ENCODE data around the gene UGT1A8.

The UGT1A8 gene

GRCh38 chr2:233799087-233799665 is 181.7 kb downstream of the UGT1A8 start:
- Histone ChIP-seq H3K9ac (ENCODE audit: low read depth, low read length, poor library complexity) (no peak overlapping the region), H3K4ac (ENCODE audit: low read length) (no peak overlapping the region), H3K4me3 (ENCODE audit: low read length in 2 of 2) (no peak overlapping the region), H3K9me3 (replicated peaks in 1 of 2; ENCODE audit: control insufficient read depth in 2 of 2, insufficient read depth in 1 of 2, low read depth in 1 of 2, low read length in 2 of 2) (peaks cover 0 to under 1% of the 10 kb centered on the region in 2 donors), H3K27ac (replicated peaks; ENCODE audit: low read length) (no peak overlapping the region), H4K91ac (ENCODE audit: low read depth, low read length, poor library complexity) (no peak overlapping the region), H3K27me3 (ENCODE audit: control insufficient read depth in 3 of 3, insufficient read depth in 3 of 3, low read depth in 1 of 3, low read length in 3 of 3) (peaks cover 0 to 12% (median 0%) of the 10 kb centered on the region in 3 experiments), H2BK120ac (ENCODE audit: low read depth, low read length) (no peak overlapping the region), H2BK5ac (ENCODE audit: low read length) (no peak overlapping the region), H3K36me3 (replicated peaks in 1 of 2; ENCODE audit: control insufficient read depth in 2 of 2, insufficient read depth in 2 of 2, low read length in 2 of 2) (no peaks in the 10 kb centered on the region), H2AFZ (ENCODE audit: low read length) (no peak overlapping the region), H2BK12ac (ENCODE audit: low read length) (no peak overlapping the region), H4K8ac (ENCODE audit: low read depth, low read length) (no peak overlapping the region), H3K18ac (ENCODE audit: low read length) (peak overlapping the region; percentile 6), H3K4me2 (ENCODE audit: insufficient read depth, low read length, poor library complexity, severe bottlenecking) (no peak overlapping the region), H2AK5ac (ENCODE audit: low read depth, low read length) (no peak overlapping the region), H3K23ac (ENCODE audit: low read depth, low read length, poor library complexity) (no peak overlapping the region), H2BK15ac (ENCODE audit: low read length) (no peak overlapping the region), H3K79me1 (ENCODE audit: low read depth, low read length) (no peaks in the 10 kb centered on the region), H3K14ac (ENCODE audit: low read length) (no peak overlapping the region), H3K4me1 (ENCODE audit: control insufficient read depth in 2 of 2, insufficient read depth in 1 of 2, low read depth in 1 of 2, low read length in 2 of 2) (peaks cover 0 to 2% of the 10 kb centered on the region in 2 donors)
- no CpG with 5 or more reads among the region's 7 CpGs for WGBS, 2 donors (ENCODE audit: extremely low coverage in 2 of 2, insufficient read length in 2 of 2, insufficient replicate concordance in 1 of 2)
- no peak for DNase-seq (ENCODE audit: low spot score)

- H3K27me3 ChIP-seq (ENCODE audit: control insufficient read depth in 3 of 3, insufficient read depth in 3 of 3, low read depth in 1 of 3, low read length in 3 of 3): peaks cover 0 to 10% (median 0%) of the 10 kb centered on the region in 3 experiments
- no peak overlapping the region for H3K4me3 ChIP-seq (ENCODE audit: low read length in 2 of 2)
- H3K4ac ChIP-seq (ENCODE audit: low read length): no peak overlapping the region
- H4K8ac ChIP-seq (ENCODE audit: low read depth, low read length): no peak overlapping the region
- H3K79me1 ChIP-seq (ENCODE audit: low read depth, low read length): no peaks in the 10 kb centered on the region
- DNase-seq (ENCODE audit: low spot score): no peak
- H2AK5ac ChIP-seq (ENCODE audit: low read depth, low read length): no peak overlapping the region
- H3K23ac ChIP-seq (ENCODE audit: low read depth, low read length, poor library complexity): no peak overlapping the region
- WGBS, 2 donors (ENCODE audit: extremely low coverage in 2 of 2, insufficient read length in 2 of 2, insufficient replicate concordance in 1 of 2): no CpG with 5 or more reads among the region's 5 CpGs
- H3K27ac ChIP-seq (replicated peaks; ENCODE audit: low read length): no peak overlapping the region
- H3K4me1 ChIP-seq (ENCODE audit: control insufficient read depth in 2 of 2, insufficient read depth in 1 of 2, low read depth in 1 of 2, low read length in 2 of 2): peaks cover 0 to 2% of the 10 kb centered on the region in 2 donors
- no peak overlapping the region for H2BK15ac ChIP-seq (ENCODE audit: low read length)
- no peak overlapping the region for H3K9ac ChIP-seq (ENCODE audit: low read depth, low read length, poor library complexity)
- H3K18ac ChIP-seq (ENCODE audit: low read length): no peak overlapping the region
- H3K36me3 ChIP-seq (replicated peaks in 1 of 2; ENCODE audit: control insufficient read depth in 2 of 2, insufficient read depth in 2 of 2, low read length in 2 of 2): no peaks in the 10 kb centered on the region
- no peak overlapping the region for H2AFZ ChIP-seq (ENCODE audit: low read length)
- H4K91ac ChIP-seq (ENCODE audit: low read depth, low read length, poor library complexity): no peak overlapping the region
- H2BK120ac ChIP-seq (ENCODE audit: low read depth, low read length): no peak overlapping the region
- no peak overlapping the region for H3K4me2 ChIP-seq (ENCODE audit: insufficient read depth, low read length, poor library complexity, severe bottlenecking)
- no peak overlapping the region for H2BK12ac ChIP-seq (ENCODE audit: low read length)
- H2BK5ac ChIP-seq (ENCODE audit: low read length): no peak overlapping the region
- no peak overlapping the region for H3K14ac ChIP-seq (ENCODE audit: low read length)
- peaks cover 0 to 2% of the 10 kb centered on the region in 2 donors for H3K9me3 ChIP-seq (replicated peaks in 1 of 2; ENCODE audit: control insufficient read depth in 2 of 2, insufficient read depth in 1 of 2, low read depth in 1 of 2, low read length in 2 of 2)
Measured at GRCh38 chr2:233799716-233800115, 182.3 kb downstream of the UGT1A8 start.

GRCh38 chr2:233800208-233800607 is 182.8 kb downstream of the UGT1A8 start:
- Histone ChIP-seq H3K27me3 (ENCODE audit: control insufficient read depth in 3 of 3, insufficient read depth in 3 of 3, low read depth in 1 of 3, low read length in 3 of 3) (peaks cover 0 to 10% (median 0%) of the 10 kb centered on the region in 3 experiments), H3K36me3 (replicated peaks in 1 of 2; ENCODE audit: control insufficient read depth in 2 of 2, insufficient read depth in 2 of 2, low read length in 2 of 2) (no peaks in the 10 kb centered on the region), H3K79me1 (ENCODE audit: low read depth, low read length) (no peaks in the 10 kb centered on the region), H3K4me2 (ENCODE audit: insufficient read depth, low read length, poor library complexity, severe bottlenecking) (no peak overlapping the region), H2AFZ (ENCODE audit: low read length) (no peak overlapping the region), H3K4me1 (ENCODE audit: control insufficient read depth in 2 of 2, insufficient read depth in 1 of 2, low read depth in 1 of 2, low read length in 2 of 2) (peaks cover 0 to 2% of the 10 kb centered on the region in 2 donors), H2BK5ac (ENCODE audit: low read length) (no peak overlapping the region), H3K18ac (ENCODE audit: low read length) (no peak overlapping the region), H2BK12ac (ENCODE audit: low read length) (no peak overlapping the region), H2AK5ac (ENCODE audit: low read depth, low read length) (no peak overlapping the region), H2BK120ac (ENCODE audit: low read depth, low read length) (no peak overlapping the region), H3K9ac (ENCODE audit: low read depth, low read length, poor library complexity) (no peak overlapping the region), H3K9me3 (replicated peaks in 1 of 2; ENCODE audit: control insufficient read depth in 2 of 2, insufficient read depth in 1 of 2, low read depth in 1 of 2, low read length in 2 of 2) (peaks cover 0 to 2% of the 10 kb centered on the region in 2 donors), H3K14ac (ENCODE audit: low read length) (no peak overlapping the region), H3K23ac (ENCODE audit: low read depth, low read length, poor library complexity) (no peak overlapping the region), H3K4ac (ENCODE audit: low read length) (no peak overlapping the region), H3K27ac (replicated peaks; ENCODE audit: low read length) (no peak overlapping the region), H4K8ac (ENCODE audit: low read depth, low read length) (no peak overlapping the region), H4K91ac (ENCODE audit: low read depth, low read length, poor library complexity) (no peak overlapping the region), H2BK15ac (ENCODE audit: low read length) (no peak overlapping the region), H3K4me3 (ENCODE audit: low read length in 2 of 2) (no peak overlapping the region)
- WGBS, 2 donors (ENCODE audit: extremely low coverage in 2 of 2, insufficient read length in 2 of 2, insufficient replicate concordance in 1 of 2): no CpG with 5 or more reads among the region's 7 CpGs
- no peak for DNase-seq (ENCODE audit: low spot score)

GRCh38 chr2:233801357-233802131 is 184.1 kb downstream of the UGT1A8 start:
- H3K4me2 ChIP-seq (ENCODE audit: insufficient read depth, low read length, poor library complexity, severe bottlenecking): no peak overlapping the region
- H2AK5ac ChIP-seq (ENCODE audit: low read depth, low read length): no peak overlapping the region
- no peak overlapping the region for H3K9ac ChIP-seq (ENCODE audit: low read depth, low read length, poor library complexity)
- H3K27me3 ChIP-seq (ENCODE audit: control insufficient read depth in 3 of 3, insufficient read depth in 3 of 3, low read depth in 1 of 3, low read length in 3 of 3): peaks cover 0 to 10% (median 0%) of the 10 kb centered on the region in 3 experiments
- H3K4ac ChIP-seq (ENCODE audit: low read length): no peak overlapping the region
- H3K4me1 ChIP-seq (ENCODE audit: control insufficient read depth in 2 of 2, insufficient read depth in 1 of 2, low read depth in 1 of 2, low read length in 2 of 2): peaks cover 0 to 2% of the 10 kb centered on the region in 2 donors
- no peaks in the 10 kb centered on the region for H3K79me1 ChIP-seq (ENCODE audit: low read depth, low read length)
- no peak for DNase-seq (ENCODE audit: low spot score)
- peaks cover 0 to 2% of the 10 kb centered on the region in 2 donors for H3K9me3 ChIP-seq (replicated peaks in 1 of 2; ENCODE audit: control insufficient read depth in 2 of 2, insufficient read depth in 1 of 2, low read depth in 1 of 2, low read length in 2 of 2)
- no CpG with 5 or more reads among the region's 9 CpGs for WGBS, 2 donors (ENCODE audit: extremely low coverage in 2 of 2, insufficient read length in 2 of 2, insufficient replicate concordance in 1 of 2)
- H4K8ac ChIP-seq (ENCODE audit: low read depth, low read length): no peak overlapping the region
- H3K18ac ChIP-seq (ENCODE audit: low read length): no peak overlapping the region
- no peak overlapping the region for H2BK12ac ChIP-seq (ENCODE audit: low read length)
- H4K91ac ChIP-seq (ENCODE audit: low read depth, low read length, poor library complexity): no peak overlapping the region
- no peak overlapping the region for H2BK15ac ChIP-seq (ENCODE audit: low read length)
- no peaks in the 10 kb centered on the region for H3K36me3 ChIP-seq (replicated peaks in 1 of 2; ENCODE audit: control insufficient read depth in 2 of 2, insufficient read depth in 2 of 2, low read length in 2 of 2)
- H2AFZ ChIP-seq (ENCODE audit: low read length): no peak overlapping the region
- H3K14ac ChIP-seq (ENCODE audit: low read length): peak overlapping the region; percentile 63
- no peak overlapping the region for H3K23ac ChIP-seq (ENCODE audit: low read depth, low read length, poor library complexity)
- no peak overlapping the region for H3K4me3 ChIP-seq (ENCODE audit: low read length in 2 of 2)
- no peak overlapping the region for H2BK5ac ChIP-seq (ENCODE audit: low read length)
- no peak overlapping the region for H2BK120ac ChIP-seq (ENCODE audit: low read depth, low read length)
- no peak overlapping the region for H3K27ac ChIP-seq (replicated peaks; ENCODE audit: low read length)

Measured in neuronal stem cell (in vitro differentiated cells).